ENCODE measurements around the gene PTPRT. TPM values are rescaled to one million over a fixed set of nuclear protein-coding genes. Genes with fewer than 3 reads are reported as not detected.

PTPRT gene
- total RNA-seq, 1 experiment from 2014 or later: not detected

DNA sequence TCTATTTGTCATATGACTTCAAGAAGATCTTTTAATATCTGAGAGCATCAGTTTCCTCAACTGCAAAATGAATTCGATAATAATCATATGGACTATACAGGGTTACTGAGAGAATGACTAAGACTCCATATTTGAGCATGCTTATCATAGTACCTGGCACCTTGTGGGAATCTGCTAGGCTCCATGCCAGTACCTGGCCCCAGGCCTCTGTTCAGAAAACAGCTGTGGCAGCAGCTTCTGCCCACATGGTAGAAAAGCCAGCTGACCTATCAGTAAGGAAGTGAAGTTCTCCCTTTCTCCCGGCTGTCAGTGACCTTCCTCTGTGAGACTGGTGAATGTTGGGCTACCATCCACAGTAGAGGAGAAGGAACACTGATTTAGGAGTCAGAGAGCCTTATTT is 996.6 kb downstream of the PTPRT start:
- H3K36me3 ChIP-seq (ENCODE audit: insufficient read depth, low read length, poor library complexity, severe bottlenecking): no peaks in the 10 kb centered on the region
- H3K27me3 ChIP-seq (replicated peaks; ENCODE audit: insufficient read depth, low read depth, low read length, poor library complexity): no peaks in the 10 kb centered on the region
- intact Hi-C loops (cut with micrococcal nuclease; ENCODE audit: unreplicated experiment): no loop called here
- DNase-seq (ENCODE audit: low spot score): no peak
- CTCF ChIA-PET: no interaction called here
- H3K9me3 ChIP-seq (ENCODE audit: low read depth, low read length, poor library complexity, severe bottlenecking): no peaks in the 10 kb centered on the region
- H3K4me3 ChIP-seq (ENCODE audit: low read depth, low read length, poor library complexity, severe bottlenecking): no peak overlapping the region
- POLR2A ChIA-PET (ENCODE audit: low non-redundant PET): no interaction called here
- no peaks in the 10 kb centered on the region for H3K4me1 ChIP-seq (ENCODE audit: insufficient read depth, low read length, poor library complexity, severe bottlenecking)
- no peak for TF ChIP-seq EZH2 (IDR thresholded peaks at IDR 0.05; ENCODE audit: borderline replicate concordance, low read depth, low read length, poor library complexity, severe bottlenecking)
- TF ChIP-seq, protein P1, sequence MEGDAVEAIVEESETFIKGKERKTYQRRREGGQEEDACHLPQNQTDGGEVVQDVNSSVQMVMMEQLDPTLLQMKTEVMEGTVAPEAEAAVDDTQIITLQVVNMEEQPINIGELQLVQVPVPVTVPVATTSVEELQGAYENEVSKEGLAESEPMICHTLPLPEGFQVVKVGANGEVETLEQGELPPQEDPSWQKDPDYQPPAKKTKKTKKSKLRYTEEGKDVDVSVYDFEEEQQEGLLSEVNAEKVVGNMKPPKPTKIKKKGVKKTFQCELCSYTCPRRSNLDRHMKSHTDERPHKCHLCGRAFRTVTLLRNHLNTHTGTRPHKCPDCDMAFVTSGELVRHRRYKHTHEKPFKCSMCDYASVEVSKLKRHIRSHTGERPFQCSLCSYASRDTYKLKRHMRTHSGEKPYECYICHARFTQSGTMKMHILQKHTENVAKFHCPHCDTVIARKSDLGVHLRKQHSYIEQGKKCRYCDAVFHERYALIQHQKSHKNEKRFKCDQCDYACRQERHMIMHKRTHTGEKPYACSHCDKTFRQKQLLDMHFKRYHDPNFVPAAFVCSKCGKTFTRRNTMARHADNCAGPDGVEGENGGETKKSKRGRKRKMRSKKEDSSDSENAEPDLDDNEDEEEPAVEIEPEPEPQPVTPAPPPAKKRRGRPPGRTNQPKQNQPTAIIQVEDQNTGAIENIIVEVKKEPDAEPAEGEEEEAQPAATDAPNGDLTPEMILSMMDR (conservative IDR thresholded peaks at IDR 0.05; ENCODE audit: low read depth, low read length): no peak
- H3K27ac ChIP-seq (ENCODE audit: low read depth, low read length, poor library complexity, severe bottlenecking): no peak overlapping the region
- no TSS peak for BruUV-seq (replicated peaks)

DNA sequence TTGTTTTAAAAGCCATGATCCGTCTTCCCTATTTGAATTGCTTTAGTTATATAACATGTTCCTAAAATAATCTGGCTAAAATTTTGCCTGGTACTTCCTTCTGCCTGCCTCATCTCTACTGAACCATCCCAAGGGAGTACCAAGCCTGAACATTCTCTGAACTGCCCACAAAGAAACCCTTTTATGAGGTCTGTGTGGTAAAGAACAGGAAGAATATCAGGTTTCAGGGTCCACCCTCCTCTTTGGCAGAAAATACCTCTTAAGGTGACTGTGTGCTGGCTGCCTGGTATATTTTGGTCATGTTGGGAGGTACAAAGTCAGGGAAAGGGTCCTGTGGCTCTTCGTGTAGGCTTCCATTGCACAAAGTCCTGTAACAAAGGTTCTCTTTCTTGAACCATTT is 997.4 kb downstream of the PTPRT start:
- CTCF ChIA-PET: no interaction called here
- no peak for DNase-seq (ENCODE audit: low spot score)
- intact Hi-C loops (cut with micrococcal nuclease; ENCODE audit: unreplicated experiment): no loop called here
- H3K27ac ChIP-seq (ENCODE audit: low read depth, low read length, poor library complexity, severe bottlenecking): no peak overlapping the region
- no peaks in the 10 kb centered on the region for H3K9me3 ChIP-seq (ENCODE audit: low read depth, low read length, poor library complexity, severe bottlenecking)
- no TSS peak for BruUV-seq (replicated peaks)
- H3K36me3 ChIP-seq (ENCODE audit: insufficient read depth, low read length, poor library complexity, severe bottlenecking): no peaks in the 10 kb centered on the region
- H3K27me3 ChIP-seq (replicated peaks; ENCODE audit: insufficient read depth, low read depth, low read length, poor library complexity): no peaks in the 10 kb centered on the region
- H3K4me1 ChIP-seq (ENCODE audit: insufficient read depth, low read length, poor library complexity, severe bottlenecking): no peaks in the 10 kb centered on the region
- no peak overlapping the region for H3K4me3 ChIP-seq (ENCODE audit: low read depth, low read length, poor library complexity, severe bottlenecking)
- POLR2A ChIA-PET (ENCODE audit: low non-redundant PET): no interaction called here
- TF ChIP-seq EZH2 (IDR thresholded peaks at IDR 0.05; ENCODE audit: borderline replicate concordance, low read depth, low read length, poor library complexity, severe bottlenecking): no peak
- TF ChIP-seq, protein P1 (conservative IDR thresholded peaks at IDR 0.05; ENCODE audit: low read depth, low read length): no peak

GRCh38 chr20:42191140-42191860 is 998.4 kb downstream of the PTPRT start:
- no peak for DNase-seq (ENCODE audit: low spot score)
- ChIA-PET POLR2A (ENCODE audit: low non-redundant PET) (no interaction called here), CTCF (no interaction called here)
- H3K4me1 ChIP-seq (ENCODE audit: insufficient read depth, low read length, poor library complexity, severe bottlenecking): no peaks in the 10 kb centered on the region
- no TSS peak for BruUV-seq (replicated peaks)
- no peak overlapping the region for H3K4me3 ChIP-seq (ENCODE audit: low read depth, low read length, poor library complexity, severe bottlenecking)
- intact Hi-C loops (cut with micrococcal nuclease; ENCODE audit: unreplicated experiment): no loop called here
- no peak overlapping the region for H3K27ac ChIP-seq (ENCODE audit: low read depth, low read length, poor library complexity, severe bottlenecking)
- H3K36me3 ChIP-seq (ENCODE audit: insufficient read depth, low read length, poor library complexity, severe bottlenecking): no peaks in the 10 kb centered on the region
- H3K27me3 ChIP-seq (replicated peaks; ENCODE audit: insufficient read depth, low read depth, low read length, poor library complexity): no peaks in the 10 kb centered on the region
- TF ChIP-seq EZH2 (IDR thresholded peaks at IDR 0.05; ENCODE audit: borderline replicate concordance, low read depth, low read length, poor library complexity, severe bottlenecking): no peak
- TF ChIP-seq, protein P1 (conservative IDR thresholded peaks at IDR 0.05; ENCODE audit: low read depth, low read length): no peak
- H3K9me3 ChIP-seq (ENCODE audit: low read depth, low read length, poor library complexity, severe bottlenecking): no peaks in the 10 kb centered on the region
